Middle frontal gyrus (tissue), 1 donor: ENCODE data around the gene LIPE.

Experiments
- DNase-seq: peaks from one replicate; pipeline ENCODE4 v3.0.0-alpha.2; 2015; ENCODE audit warnings: low spot score; ENCODE audit errors: extremely low spot score

Gene LIPE

DNA sequence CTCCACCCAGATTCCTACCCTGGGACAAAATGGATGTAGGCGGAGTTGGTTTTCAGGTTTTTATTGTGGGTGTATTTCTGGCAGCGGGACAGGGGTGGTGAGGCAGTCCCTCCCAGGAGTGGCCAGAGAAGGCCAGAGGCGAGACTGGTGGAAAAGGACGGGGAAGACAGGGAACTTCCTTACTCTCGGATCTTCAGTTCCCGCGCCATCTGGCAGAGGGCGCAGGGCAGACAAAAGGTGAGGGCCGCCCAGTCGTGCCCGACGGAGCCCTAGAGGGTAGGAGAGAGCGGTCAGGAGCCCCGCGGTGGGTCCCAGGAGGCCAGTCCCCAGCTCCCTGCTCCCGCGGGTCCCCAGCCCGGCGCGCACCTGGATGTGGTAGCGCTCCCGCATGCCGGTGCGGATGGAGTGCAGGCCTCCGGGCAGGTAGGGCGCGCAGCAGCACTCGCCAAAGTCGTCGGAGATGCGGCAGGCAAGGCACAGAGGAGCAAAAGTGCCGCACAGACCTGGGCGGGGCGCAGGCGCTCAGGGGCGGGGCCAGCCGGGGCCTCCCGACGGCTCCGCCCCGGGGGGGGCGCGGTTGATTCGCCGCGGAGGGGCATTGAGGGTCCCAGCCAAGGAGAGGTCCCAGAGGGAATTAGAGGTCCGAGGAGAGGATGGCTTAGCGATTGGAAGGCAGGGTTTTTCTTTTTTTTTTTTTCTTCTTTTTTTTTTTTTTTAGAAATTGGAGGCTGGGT is 40.0 kb downstream of the LIPE start:
- no peak for DNase-seq

DNA sequence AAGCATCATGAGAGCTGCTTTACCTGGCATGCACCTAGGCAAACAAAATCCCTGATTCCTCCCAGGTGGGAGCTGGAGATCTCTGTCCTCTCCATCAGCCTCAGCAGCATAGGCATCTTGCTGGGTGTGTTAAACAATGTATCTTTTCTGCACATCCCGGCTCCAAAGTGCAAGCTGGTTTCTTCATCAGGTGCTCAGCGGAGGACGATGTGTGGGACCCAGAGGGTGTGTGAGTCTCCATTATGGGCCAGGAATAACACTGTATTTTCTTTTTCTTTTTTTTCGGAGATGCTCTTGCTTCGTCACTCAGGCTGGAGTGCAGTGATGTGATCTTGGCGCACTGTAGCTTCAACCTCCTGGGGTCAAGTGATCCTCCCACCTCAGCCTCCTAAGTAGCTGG is 47.0 kb downstream of the LIPE start:
- no peak for DNase-seq

DNA sequence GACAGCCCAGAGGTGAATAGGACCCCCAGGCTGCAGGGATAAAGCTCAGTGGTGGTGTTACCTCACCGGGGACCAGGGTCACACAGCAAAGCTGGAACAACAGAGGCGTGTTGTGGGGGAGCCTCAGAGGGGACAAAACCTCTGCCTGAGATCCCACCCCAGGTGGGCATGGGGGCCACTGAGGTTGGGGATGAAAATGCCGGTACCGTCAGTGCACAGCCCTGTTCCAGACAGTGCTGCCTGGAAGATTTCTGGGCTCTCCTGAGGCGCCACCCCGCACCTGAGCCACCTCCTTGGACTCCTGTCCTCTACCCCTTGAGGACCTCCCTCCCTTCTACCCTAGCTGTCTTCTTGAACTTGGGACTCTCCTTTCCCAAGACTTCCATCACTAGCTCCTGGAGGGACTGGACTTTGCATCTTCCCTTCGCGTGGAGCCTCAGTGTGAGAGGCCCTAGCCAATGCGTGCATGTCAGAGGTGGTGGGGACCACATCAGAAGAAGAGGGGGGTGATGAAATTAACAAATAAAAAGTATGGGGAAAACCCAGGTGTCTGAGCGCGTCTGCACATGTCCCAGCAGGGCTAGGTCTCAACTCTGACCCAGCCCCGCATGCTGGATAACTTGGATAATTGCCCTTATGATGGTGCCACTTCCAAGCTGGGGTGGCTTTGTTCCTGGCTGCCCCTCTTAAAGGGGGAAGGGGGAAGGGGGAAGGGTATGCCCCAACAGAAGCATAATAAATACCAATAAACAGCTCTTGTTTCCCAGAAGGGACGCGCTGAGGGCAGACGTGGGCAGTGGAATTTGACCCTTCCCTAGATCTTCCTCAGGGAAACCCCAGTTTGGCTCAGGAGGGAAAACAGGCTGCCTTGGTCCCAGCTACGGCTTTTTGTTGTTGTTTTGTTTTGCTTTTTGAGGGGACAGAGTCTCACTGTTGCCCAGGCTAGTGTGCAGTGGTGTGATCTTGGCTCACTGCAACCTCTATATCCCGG is 48.7 kb downstream of the LIPE start:
- no peak for DNase-seq

DNA sequence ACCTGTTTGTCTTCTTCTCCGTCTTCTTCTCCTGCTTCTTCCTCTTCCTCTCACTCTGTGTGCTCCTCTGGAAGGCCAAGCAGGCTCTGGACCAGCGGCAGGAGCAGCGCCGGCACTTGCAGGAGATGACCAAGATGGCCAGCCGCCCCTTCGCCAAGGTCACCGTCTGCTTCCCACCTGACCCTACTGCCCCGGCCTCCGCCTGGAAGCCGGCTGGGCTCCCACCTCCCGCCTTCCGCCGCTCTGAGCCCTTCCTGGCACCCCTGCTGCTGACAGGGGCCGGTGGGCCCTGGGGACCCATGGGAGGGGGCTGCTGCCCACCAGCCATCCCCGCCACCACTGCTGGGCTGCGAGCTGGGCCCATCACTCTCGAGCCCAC is 51.0 kb downstream of the LIPE start:
- no peak for DNase-seq

DNA sequence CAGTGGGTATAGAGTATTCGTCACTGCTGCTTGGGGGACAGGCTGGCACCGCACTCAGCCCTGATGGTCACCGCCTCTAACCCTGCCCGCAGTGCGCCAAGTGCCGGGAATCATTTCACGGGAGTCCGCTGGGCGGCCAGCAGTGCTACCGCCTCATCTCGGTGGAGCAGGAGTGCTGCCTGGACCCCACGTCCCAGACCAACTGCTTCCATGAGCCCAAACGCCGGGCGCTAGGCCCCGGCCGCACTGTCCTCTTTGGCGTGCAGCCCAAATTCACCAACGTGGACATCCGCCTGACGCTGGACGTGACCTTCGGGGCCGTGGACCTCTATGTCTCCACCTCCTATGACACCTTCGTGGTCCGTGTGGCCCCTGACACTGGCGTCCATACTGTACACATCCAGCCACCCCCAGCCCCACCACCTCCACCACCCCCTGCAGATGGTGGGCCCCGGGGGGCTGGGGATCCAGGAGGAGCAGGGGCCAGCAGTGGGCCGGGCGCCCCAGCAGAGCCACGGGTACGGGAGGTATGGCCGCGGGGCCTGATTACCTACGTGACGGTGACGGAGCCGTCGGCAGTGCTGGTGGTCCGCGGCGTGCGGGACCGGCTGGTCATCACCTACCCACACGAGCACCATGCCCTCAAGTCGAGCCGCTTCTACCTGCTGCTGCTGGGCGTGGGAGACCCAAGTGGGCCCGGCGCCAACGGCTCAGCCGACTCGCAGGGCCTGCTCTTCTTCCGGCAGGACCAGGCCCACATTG is 51.6 kb downstream of the LIPE start:
- DNase-seq, result no peak

DNA sequence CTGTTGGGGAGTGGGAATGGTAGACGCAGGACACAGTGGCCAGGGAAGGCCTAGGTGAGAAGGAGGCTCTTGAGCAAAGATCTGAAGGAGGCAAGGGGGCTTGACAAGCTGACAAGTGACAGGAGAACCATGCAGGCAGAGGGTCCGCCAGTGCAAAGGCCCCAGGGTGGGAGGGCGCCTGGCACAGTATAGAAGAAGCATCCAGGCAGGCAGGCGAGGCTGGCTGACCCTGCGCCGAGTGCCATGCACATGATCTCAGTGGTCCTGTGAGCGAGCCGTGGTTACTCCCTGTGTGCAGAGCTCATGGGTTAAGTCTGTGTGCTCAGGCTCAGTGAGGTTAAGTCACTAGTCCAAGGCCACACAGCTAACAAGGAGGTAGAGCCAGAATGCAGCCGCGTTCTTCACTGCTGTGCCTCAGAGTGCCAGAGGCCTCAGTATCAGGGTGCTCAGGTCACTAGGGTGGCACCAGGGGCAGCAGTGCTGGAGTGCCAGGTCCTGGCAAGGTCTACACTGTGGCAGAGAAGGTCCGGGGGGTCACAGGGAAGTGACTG is 52.3 kb downstream of the LIPE start:
- no peak for DNase-seq

DNA sequence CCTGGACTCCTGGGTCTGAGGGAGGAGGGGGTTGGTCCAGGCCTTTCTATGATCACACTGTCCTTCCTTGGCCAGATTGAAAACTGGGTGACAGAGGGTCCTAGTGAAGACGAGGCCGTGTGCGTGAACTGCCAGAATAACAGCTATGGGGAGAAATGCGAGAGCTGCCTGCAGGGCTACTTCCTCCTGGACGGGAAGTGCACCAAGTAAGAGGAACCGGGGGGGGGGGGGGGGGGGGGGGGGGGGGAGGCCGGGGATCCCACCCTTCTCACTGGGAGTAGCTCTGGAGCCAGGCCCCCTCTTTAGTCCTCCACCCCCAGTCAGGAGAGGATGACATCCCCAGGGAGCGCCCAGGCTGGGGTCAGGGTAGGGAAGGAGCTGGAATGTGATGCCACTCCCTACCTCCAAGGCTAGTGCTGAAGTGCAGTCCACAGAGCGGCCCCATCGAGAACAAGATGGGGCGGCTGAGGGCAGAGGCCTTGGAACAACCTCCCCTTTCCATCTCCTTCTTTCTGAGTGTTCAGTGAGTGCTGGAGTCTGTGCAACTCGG is 56.5 kb downstream of the LIPE start:
- DNase-seq, result no peak

DNA sequence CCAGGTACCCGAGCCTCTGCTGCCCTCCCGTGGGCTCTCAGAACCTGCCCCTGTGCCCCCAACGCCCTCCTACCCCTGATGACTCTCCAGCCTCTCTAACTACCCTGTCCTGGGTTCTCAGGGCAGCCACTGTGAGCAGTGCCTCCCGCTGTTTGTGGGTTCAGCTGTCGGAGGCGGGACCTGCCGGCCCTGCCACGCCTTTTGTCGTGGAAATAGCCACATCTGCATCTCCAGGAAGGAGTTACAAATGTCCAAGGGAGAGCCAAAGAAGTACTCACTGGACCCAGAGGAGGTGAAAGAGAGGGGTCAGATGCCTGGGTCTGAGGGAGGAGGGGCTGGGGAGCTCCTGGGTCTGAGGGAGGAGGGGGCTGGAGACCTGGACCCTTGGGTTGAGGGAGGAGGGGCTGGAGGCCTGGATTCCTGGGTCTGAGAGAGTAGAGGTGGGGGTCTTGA is 57.1 kb downstream of the LIPE start:
- DNase-seq, result no peak

DNA sequence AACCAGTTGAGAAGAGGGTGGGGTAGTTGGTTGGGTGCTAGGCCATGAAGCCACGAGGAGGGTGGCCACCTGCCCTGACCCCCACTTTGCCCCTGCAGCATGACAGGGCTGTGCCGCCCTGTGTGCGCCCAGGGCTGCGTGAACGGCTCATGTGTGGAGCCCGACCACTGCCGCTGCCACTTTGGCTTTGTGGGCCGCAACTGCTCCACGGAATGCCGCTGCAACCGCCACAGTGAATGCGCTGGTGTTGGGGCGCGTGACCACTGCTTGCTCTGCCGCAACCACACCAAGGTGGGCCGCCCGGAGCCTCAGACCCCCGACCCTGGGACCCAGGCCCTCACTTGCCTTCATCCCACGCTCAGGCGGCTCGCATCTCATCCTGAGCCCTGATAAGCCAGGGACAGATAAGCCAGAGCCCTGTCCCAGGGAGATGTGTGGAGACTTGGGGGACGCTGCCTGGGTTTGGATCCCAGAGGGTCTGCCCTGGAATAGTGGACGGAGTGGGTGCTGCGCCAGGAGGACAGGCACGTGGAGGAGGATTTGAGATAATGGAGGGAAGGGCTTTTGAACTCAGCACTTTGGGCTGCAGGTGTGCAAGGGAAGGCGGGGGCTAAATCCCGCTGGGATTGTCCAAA is 57.6 kb downstream of the LIPE start:
- no peak for DNase-seq

DNA sequence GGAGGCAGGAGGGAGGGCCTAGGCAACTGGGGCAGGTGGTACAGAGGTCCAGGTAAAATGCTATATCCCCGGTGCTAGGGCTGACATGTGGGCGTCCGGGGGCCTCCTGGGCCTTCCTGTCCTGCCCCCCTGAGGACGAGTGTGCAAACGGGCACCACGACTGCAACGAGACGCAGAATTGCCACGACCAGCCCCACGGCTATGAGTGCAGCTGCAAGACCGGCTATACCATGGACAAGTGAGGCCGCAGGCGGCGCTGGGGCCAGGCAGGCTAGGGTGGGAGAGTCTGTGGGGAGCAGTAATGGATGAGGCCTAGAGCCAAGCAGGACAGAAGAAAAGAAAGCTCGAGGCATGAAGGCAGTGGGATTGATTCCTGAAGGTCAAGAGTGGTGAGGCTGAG is 58.4 kb downstream of the LIPE start:
- no peak for DNase-seq

DNA sequence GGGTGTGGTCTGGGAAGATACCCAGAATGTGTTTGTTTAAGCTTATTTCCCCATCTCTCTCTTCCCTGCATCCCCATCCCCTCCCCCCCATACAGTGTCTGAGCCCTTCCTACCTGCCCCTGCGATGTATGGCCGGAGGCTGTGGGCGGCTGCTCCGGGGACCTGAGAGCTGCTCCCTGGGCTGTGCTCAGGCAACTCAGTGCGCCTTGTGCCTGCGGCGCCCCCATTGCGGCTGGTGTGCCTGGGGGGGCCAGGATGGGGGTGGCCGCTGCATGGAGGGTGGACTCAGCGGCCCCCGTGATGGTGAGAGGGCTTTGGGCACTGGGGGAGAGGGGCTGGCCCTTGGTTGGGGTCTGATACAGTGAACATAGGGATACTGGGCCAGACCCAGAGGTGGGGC is 58.8 kb downstream of the LIPE start:
- no peak for DNase-seq

DNA sequence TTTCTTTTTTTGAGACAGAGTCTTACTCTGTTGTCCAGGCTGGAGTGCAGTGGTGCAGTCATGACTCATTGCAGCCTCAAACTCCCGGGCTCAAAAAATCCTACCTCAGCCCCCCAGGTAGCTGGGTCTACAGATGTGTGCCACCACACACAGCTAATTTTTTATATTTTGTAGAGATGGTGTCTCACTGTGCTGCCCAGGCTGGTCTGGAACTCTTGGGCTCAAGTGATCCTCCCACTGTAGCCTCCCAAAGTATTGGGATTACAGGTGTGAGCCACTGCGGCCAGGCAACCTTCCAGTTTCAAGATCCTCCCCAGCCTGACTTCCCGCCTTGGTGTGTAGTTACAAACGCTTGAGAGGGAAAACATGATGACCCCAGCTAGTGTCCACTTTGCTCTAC is 59.3 kb downstream of the LIPE start:
- DNase-seq, result no peak

DNA sequence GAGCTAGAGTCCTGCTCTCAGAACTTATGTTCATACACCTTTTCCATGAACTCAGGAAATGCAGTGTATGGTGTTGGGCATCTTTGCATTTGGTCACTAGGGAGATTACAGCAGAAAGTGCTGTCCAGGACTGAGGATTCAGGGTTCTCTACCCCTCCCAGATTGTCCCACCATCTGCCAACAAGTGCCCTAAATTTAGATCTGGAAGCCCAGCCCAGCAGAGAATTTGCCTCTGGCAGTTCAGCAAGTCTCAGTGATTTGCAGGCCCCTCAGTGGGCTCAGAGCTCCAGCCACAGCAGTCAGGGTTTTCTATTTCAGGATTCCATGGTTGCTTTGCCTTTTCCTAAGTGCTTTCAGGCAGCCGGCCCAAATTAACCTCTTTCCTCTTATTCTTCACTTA is 60.5 kb downstream of the LIPE start:
- no peak for DNase-seq

DNA sequence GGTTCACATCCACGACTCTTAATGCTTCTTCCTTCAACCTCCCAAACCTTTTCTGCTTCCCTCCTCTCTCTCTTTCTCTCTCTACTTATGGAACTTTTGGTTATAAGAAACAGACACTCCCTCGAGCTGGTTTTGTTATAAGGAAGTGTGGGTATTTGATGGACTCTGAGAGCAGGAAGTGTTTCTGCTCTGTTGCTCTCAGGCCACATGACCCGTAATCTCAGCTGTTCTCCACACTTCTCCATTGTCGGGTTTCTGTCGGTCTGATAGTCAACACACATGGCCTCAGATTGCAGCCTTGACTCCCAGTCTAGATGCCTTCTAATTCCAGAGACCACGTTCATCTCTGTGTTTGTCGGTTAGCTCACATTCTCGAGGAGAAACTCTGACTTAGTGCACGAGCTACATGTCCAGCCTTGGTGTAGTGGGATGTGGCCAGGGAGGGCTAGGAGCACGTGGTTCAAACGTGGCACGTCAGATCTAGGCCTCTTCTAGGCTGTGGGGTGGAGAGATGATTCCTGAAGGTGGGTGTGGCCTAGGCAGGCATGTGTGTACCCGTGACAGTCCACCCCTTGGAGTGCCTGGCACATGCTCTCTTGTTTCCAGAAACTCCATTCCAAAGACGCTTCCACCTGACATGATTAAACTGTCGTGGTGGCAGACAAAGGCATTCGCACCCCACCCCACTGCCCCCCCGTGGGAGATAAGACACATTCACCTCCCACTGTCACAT is 63.4 kb downstream of the LIPE start:
- no peak for DNase-seq

DNA sequence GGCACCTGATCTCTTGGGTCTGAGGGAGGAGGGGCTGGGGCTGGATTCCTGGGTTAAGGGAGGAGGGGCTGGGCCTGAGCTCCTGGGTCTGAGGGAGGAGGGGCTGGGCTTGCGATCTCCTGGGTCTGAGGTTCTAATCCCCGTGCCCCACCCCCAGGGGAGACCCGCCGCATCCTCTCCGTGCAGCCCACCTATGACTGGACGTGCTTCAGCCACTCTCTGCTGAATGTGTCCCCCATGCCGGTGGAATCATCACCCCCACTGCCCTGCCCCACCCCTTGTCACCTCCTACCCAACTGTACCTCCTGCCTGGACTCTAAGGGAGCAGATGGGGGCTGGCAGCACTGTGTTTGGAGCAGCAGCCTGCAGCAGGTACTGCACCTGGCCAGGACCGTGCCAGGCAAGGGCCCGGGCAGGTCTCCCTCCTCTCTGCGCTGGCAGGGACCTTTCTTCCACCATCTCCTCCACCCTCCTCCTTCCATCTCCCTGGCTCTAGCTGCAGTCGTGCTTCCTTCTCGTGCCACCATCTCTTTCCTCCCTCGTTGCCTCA is 64.2 kb downstream of the LIPE start:
- DNase-seq, result no peak

DNA sequence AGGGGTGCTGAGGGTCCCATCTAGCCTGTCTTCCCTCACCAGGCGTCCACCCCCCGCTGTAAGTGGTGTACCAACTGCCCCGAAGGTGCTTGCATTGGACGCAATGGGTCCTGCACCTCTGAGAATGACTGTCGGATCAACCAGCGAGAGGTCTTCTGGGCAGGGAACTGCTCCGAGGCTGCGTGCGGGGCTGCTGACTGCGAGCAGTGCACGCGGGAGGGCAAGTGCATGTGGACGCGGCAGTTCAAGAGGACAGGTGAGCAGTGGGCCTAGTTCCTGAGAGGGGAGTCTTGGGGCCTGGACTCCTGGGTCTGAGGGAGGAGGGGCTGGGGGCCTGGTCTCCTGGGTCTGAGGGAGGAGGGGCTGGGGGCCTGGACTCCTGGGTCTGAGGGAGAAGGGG is 64.8 kb downstream of the LIPE start:
- no peak for DNase-seq

DNA sequence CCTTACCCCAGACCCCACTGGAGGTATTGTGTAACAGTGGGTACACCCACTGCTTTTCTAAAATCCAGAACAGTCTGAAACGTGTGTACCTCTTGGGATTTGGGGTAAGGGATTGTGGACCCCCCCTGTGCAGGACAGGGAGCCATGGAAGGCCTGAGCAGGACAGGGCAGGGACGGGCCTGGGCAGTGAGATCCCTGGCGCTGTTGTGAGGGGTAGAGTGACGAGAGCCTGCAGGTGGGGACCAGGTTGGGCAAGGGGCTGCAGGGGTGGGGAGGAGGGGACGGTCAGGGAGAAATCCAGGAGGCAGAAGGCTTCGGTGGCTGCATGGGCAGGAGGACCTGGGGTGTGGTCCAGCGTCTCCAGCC is 65.7 kb downstream of the LIPE start:
- no peak for DNase-seq

DNA sequence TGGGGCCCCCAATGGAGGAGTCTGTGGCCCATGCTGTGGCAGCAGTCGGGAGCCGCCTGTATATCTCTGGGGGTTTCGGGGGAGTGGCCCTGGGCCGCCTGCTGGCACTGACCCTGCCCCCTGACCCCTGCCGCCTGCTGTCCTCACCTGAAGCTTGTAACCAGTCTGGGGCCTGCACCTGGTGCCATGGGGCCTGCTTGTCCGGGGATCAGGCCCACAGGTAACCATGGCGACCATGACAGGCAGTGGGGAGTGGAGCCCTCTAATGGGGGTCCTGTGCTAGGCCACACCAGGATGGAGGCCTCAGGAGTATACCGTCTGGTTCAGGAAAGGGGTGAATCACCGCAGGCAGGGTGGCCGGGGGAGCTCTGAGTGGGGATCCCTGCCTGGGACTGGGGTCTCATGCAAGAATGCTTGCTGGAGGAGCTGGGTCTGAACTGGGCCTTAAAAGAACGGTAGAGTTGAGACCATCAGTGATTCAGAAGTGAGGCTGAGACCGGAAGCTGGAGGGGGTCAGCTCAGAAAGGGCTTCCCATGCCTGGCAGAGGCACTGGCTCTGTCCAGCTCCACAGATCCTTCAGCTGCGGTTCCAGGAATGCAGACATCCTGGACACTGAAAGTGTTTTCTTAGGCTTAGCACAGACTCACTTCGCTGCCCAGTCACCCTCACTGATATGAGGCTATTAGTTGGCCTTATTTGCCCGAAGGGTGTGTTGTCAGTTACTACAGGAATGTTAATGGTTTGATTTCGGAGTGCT is 66.2 kb downstream of the LIPE start:
- DNase-seq, result no peak

DNA sequence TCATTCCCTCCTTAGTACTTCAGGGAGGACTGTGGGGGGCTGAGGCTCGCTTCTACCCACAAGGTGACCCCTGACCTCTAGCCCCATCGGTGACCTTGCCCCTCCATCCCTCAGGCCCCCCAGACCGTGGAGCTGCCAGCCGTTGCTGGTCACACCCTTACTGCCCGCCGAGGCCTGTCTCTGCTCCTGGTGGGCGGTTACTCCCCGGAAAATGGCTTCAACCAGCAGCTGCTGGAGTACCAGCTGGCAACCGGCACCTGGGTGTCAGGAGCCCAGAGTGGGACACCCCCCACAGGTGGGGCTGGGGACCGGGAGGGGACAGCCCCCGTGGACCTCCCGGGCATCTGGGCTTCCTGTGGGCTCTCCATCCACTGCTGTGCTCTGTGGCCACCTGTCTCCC is 69.9 kb downstream of the LIPE start:
- no peak for DNase-seq
